GM12875 (cell line): ENCODE measurements around the gene TRAM2.

Source experiments
- H3K4me3 ChIP-seq: one replicate; pipeline ENCODE4 v1.5.1; 2011; ENCODE audit warnings: low read depth, low read length, control low read depth
- CTCF ChIP-seq: IDR thresholded peaks from 2 replicates; pipeline ENCODE4 v1.5.1; 2011; ENCODE audit warnings: low read depth, mild to moderate bottlenecking, control low read depth, inconsistent platforms, low read length, moderate library complexity, borderline replicate concordance; ENCODE audit not compliant: insufficient read depth

Gene TRAM2

GRCh38 chr6:52543729-52544601, 32.9 kb downstream of the TRAM2 start:
- TF ChIP-seq CTCF: no peak
- no peak overlapping the region for H3K4me3 ChIP-seq

- H3K4me3 ChIP-seq: no peak overlapping the region
- TF ChIP-seq CTCF: no peak
Observed at GRCh38 chr6:52543262-52543661, 33.6 kb downstream of the TRAM2 start.

GRCh38 chr6:52541135-52541534, 35.7 kb downstream of the TRAM2 start:
- no peak overlapping the region for H3K4me3 ChIP-seq
- no peak for TF ChIP-seq CTCF

GRCh38 chr6:52540286-52540902, 36.5 kb downstream of the TRAM2 start:
- H3K4me3 ChIP-seq: no peak overlapping the region
- TF ChIP-seq CTCF: no peak

- H3K4me3 ChIP-seq: no peak overlapping the region
- TF ChIP-seq CTCF: no peak
Observed at GRCh38 chr6:52539607-52540006, 37.3 kb downstream of the TRAM2 start.

GRCh38 chr6:52538901-52539354, 37.9 kb downstream of the TRAM2 start:
- TF ChIP-seq CTCF: no peak
- H3K4me3 ChIP-seq: no peak overlapping the region
